ENCODE measurements around the gene CCDC85A. TPM values are rescaled to one million over a fixed set of nuclear protein-coding genes. Genes with fewer than 3 reads are reported as not detected.

The CCDC85A gene
- total and polyA plus RNA-seq, 2 experiments from 2014 or later, result 0.21 to 0.24 TPM

DNA sequence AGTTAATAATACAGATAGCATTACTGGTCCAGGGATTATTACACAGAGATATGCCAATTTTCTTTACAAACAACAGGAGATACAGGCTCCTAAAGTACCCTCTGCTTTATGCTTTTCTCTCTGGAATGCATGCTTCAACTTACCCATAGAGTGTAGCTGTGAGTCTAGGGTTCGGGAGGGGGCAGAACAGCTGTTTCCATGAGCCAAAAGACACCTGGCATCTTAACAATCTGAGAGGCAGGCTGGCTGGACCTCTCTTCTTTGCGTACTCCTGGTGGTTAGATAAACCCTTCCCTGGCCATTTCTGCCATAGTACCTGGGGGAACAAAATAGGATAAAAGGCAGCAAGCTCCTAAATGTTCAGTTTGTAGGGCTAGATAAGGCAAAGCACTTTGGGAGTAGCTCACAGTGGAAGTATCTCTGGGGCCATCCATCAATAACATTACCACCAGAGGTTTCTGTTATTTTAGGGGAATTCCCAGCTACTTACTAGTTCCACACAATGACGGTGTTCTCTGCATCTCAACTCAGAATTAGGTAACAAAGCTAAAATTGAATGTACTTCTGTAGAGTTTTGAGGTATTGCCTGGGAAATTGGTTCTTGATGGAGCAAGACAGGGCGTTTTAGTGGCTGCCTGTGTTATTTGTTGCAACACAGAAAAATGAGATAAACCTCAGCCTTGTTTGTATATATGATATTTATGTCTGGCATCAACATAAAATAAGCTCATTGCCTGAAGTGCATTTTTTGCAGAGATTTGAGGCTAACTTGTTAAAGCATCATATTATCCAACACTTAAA lies 6.2 kb upstream of the CCDC85A start (continued):
- TF ChIP-seq, protein P1, sequence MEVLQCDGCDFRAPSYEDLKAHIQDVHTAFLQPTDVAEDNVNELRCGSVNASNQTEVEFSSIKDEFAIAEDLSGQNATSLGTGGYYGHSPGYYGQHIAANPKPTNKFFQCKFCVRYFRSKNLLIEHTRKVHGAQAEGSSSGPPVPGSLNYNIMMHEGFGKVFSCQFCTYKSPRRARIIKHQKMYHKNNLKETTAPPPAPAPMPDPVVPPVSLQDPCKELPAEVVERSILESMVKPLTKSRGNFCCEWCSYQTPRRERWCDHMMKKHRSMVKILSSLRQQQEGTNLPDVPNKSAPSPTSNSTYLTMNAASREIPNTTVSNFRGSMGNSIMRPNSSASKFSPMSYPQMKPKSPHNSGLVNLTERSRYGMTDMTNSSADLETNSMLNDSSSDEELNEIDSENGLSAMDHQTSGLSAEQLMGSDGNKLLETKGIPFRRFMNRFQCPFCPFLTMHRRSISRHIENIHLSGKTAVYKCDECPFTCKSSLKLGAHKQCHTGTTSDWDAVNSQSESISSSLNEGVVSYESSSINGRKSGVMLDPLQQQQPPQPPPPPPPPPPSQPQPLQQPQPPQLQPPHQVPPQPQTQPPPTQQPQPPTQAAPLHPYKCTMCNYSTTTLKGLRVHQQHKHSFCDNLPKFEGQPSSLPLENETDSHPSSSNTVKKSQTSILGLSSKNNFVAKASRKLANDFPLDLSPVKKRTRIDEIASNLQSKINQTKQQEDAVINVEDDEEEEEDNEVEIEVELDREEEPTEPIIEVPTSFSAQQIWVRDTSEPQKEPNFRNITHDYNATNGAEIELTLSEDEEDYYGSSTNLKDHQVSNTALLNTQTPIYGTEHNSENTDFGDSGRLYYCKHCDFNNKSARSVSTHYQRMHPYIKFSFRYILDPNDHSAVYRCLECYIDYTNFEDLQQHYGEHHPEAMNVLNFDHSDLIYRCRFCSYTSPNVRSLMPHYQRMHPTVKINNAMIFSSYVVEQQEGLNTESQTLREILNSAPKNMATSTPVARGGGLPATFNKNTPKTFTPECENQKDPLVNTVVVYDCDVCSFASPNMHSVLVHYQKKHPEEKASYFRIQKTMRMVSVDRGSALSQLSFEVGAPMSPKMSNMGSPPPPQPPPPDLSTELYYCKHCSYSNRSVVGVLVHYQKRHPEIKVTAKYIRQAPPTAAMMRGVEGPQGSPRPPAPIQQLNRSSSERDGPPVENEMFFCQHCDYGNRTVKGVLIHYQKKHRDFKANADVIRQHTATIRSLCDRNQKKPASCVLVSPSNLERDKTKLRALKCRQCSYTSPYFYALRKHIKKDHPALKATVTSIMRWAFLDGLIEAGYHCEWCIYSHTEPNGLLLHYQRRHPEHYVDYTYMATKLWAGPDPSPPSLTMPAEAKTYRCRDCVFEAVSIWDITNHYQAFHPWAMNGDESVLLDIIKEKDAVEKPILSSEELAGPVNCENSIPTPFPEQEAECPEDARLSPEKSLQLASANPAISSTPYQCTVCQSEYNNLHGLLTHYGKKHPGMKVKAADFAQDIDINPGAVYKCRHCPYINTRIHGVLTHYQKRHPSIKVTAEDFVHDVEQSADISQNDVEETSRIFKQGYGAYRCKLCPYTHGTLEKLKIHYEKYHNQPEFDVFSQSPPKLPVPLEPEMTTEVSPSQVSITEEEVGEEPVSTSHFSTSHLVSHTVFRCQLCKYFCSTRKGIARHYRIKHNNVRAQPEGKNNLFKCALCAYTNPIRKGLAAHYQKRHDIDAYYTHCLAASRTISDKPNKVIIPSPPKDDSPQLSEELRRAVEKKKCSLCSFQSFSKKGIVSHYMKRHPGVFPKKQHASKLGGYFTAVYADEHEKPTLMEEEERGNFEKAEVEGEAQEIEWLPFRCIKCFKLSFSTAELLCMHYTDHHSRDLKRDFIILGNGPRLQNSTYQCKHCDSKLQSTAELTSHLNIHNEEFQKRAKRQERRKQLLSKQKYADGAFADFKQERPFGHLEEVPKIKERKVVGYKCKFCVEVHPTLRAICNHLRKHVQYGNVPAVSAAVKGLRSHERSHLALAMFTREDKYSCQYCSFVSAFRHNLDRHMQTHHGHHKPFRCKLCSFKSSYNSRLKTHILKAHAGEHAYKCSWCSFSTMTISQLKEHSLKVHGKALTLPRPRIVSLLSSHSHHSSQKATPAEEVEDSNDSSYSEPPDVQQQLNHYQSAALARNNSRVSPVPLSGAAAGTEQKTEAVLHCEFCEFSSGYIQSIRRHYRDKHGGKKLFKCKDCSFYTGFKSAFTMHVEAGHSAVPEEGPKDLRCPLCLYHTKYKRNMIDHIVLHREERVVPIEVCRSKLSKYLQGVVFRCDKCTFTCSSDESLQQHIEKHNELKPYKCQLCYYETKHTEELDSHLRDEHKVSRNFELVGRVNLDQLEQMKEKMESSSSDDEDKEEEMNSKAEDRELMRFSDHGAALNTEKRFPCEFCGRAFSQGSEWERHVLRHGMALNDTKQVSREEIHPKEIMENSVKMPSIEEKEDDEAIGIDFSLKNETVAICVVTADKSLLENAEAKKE (CRISPR knock-in tag; IDR thresholded peaks at IDR 0.05), result no peak
- TF ChIP-seq, protein P2, sequence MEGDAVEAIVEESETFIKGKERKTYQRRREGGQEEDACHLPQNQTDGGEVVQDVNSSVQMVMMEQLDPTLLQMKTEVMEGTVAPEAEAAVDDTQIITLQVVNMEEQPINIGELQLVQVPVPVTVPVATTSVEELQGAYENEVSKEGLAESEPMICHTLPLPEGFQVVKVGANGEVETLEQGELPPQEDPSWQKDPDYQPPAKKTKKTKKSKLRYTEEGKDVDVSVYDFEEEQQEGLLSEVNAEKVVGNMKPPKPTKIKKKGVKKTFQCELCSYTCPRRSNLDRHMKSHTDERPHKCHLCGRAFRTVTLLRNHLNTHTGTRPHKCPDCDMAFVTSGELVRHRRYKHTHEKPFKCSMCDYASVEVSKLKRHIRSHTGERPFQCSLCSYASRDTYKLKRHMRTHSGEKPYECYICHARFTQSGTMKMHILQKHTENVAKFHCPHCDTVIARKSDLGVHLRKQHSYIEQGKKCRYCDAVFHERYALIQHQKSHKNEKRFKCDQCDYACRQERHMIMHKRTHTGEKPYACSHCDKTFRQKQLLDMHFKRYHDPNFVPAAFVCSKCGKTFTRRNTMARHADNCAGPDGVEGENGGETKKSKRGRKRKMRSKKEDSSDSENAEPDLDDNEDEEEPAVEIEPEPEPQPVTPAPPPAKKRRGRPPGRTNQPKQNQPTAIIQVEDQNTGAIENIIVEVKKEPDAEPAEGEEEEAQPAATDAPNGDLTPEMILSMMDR (conservative IDR thresholded peaks at IDR 0.05; ENCODE audit: low read depth in 2 of 2), result no peak
- TF ChIP-seq ZNF114 (CRISPR knock-in tag; IDR thresholded peaks at IDR 0.05) (no peak), ZNF331 (CRISPR knock-in tag; IDR thresholded peaks at IDR 0.05; ENCODE audit: low read depth) (no peak)

- H3K27me3 Mint-ChIP-seq (ENCODE audit: insufficient read depth, low read depth, poor library complexity), result peaks cover 80% of the 10 kb centered on the region
- Histone ChIP-seq H3K27me3 (ENCODE audit: insufficient read depth) (peaks cover 96% of the 10 kb centered on the region), H3K79me2 (replicated peaks; ENCODE audit: insufficient read depth) (no peaks in the 10 kb centered on the region), H3K36me3 (ENCODE audit: insufficient read depth) (no peaks in the 10 kb centered on the region), H3K27ac (ENCODE audit: low read depth) (no peak overlapping the region), H3F3A (replicated peaks; ENCODE audit: low read depth) (no peaks in the 10 kb centered on the region), H3K4me2 (no peak overlapping the region), H3K4me3 (no peak overlapping the region), H2AFZ (no peak overlapping the region), H3K4me1 (ENCODE audit: insufficient read depth) (no peaks in the 10 kb centered on the region; the same call in none of the 2 replicates), H4K20me1 (replicated peaks; ENCODE audit: insufficient read depth) (peaks cover 35% of the 10 kb centered on the region), H3K9me2 (ENCODE audit: insufficient read depth) (no peaks in the 10 kb centered on the region)
- no peaks in the 10 kb centered on the region for H3K36me3 Mint-ChIP-seq (ENCODE audit: low read depth)
- H3K4me1 Mint-ChIP-seq, result peaks cover 18% of the 10 kb centered on the region
- ATAC-seq, result no peak
- no peak for DNase-seq (ENCODE audit: low spot score)
- TF ChIP-seq CREB1 (CRISPR knock-in tag; IDR thresholded peaks at IDR 0.05; ENCODE audit: low read depth), result no peak
- TF ChIP-seq EZH2phosphoT487 (IDR thresholded peaks at IDR 0.05; ENCODE audit: unreplicated experiment), result no peak
- TF ChIP-seq, protein P2 (conservative IDR thresholded peaks at IDR 0.05; ENCODE audit: low read depth in 2 of 2), result 0 out of 4 replicates have a peak, but pooled peaks of 1 of the 2 experiments have one; percentile 1
- H3K9me3 Mint-ChIP-seq, result peaks cover 3% of the 10 kb centered on the region; the same call in 1 of the 3 replicates
- no peak overlapping the region for H3K4me3 Mint-ChIP-seq
- no peak overlapping the region for H3K27ac Mint-ChIP-seq
These were observed 3.9 kb upstream of the CCDC85A start for GRCh38 chr2:56179931-56180330.

All from GM23338 (cell line).